Neuron (in vitro differentiated cells): ENCODE measurements around the gene RAB18.

ENCODE experiments used
- H2AFZ ChIP-seq: one replicate; pipeline ENCODE4 v1.6.1; 2013; ENCODE audit warnings: low read depth, mild to moderate bottlenecking, inconsistent platforms, low read length, moderate library complexity
- H3K27me3 ChIP-seq: one replicate; pipeline ENCODE4 v1.6.1; 2013; ENCODE audit warnings: low read length; ENCODE audit not compliant: insufficient read depth
- H3K36me3 ChIP-seq: one replicate; pipeline ENCODE4 v1.6.1; 2013; ENCODE audit warnings: low read length; ENCODE audit not compliant: insufficient read depth
- H3K4me1 ChIP-seq: one replicate; pipeline ENCODE4 v1.6.1; 2013; ENCODE audit warnings: low read length; ENCODE audit not compliant: insufficient read depth
- H3K4me3 ChIP-seq: 2 replicates; pipeline ENCODE4 v1.5.1; 2013; ENCODE audit warnings: mild to moderate bottlenecking, low read length, moderate library complexity
- H3K9me3 ChIP-seq: one replicate; pipeline ENCODE4 v1.6.1; 2013; ENCODE audit warnings: low read length

Gene RAB18

DNA sequence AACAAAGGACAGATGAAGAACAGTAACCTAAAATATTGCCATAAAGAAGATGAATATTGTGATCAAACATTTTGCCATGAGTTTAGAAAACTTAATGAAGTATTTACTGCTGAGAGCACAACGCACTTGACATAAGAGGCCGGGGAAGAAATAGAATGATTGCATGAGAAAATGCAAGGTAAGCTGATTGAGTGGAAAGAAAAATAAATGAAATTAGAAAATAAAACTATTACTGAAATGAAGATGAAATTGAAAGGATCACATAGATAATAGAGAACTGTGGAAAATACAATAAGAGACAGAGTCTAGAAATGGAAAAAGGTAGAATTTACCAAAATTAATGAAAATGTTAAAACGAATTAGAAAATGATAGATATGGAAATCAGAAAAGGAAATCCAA lies 10.1 kb downstream of the RAB18 start:
- H3K4me3 ChIP-seq = no peak overlapping the region
- no peaks in the 10 kb centered on the region for H3K27me3 ChIP-seq
- no peaks in the 10 kb centered on the region for H3K4me1 ChIP-seq
- H3K9me3 ChIP-seq = no peaks in the 10 kb centered on the region
- no peak overlapping the region for H2AFZ ChIP-seq
- peaks cover 45% of the 10 kb centered on the region for H3K36me3 ChIP-seq

- H3K4me3 ChIP-seq = no peak overlapping the region
- H3K27me3 ChIP-seq = no peaks in the 10 kb centered on the region
- H3K4me1 ChIP-seq = no peaks in the 10 kb centered on the region
- no peak overlapping the region for H2AFZ ChIP-seq
- peaks cover 14% of the 10 kb centered on the region for H3K36me3 ChIP-seq
- H3K9me3 ChIP-seq = no peaks in the 10 kb centered on the region
These were observed 14.2 kb downstream of the RAB18 start for GRCh38 chr10:27518261-27518660.

DNA sequence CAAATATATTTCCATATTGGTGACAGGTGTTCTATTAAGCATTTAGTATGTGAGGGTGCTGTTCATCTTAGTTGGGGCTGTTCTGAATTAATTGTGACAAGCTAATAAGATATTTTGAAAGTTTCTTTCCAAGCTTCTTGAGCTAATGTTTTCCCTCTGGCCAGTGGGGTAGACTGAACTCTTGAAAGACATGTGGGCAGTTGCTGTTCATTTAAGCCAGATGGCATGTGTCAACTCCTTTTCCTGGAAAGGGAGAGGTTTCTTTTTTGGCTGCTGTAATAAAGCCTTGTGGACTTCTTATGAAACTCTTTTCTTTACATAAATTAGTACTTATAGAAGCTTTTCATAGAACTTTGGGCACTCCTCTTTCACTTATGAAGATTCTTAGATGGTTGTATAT lies 21.7 kb downstream of the RAB18 start:
- Histone ChIP-seq H3K4me1 (no peaks in the 10 kb centered on the region), H2AFZ (no peak overlapping the region), H3K9me3 (peaks cover 3% of the 10 kb centered on the region), H3K27me3 (no peaks in the 10 kb centered on the region), H3K36me3 (peaks cover 2% of the 10 kb centered on the region), H3K4me3 (no peak overlapping the region)

GRCh38 chr10:27526242-27526641 lies 22.1 kb downstream of the RAB18 start:
- H3K36me3 ChIP-seq = peaks cover 2% of the 10 kb centered on the region
- no peaks in the 10 kb centered on the region for H3K27me3 ChIP-seq
- no peak overlapping the region for H2AFZ ChIP-seq
- no peaks in the 10 kb centered on the region for H3K4me1 ChIP-seq
- no peak overlapping the region for H3K4me3 ChIP-seq
- H3K9me3 ChIP-seq = peaks cover 3% of the 10 kb centered on the region

DNA sequence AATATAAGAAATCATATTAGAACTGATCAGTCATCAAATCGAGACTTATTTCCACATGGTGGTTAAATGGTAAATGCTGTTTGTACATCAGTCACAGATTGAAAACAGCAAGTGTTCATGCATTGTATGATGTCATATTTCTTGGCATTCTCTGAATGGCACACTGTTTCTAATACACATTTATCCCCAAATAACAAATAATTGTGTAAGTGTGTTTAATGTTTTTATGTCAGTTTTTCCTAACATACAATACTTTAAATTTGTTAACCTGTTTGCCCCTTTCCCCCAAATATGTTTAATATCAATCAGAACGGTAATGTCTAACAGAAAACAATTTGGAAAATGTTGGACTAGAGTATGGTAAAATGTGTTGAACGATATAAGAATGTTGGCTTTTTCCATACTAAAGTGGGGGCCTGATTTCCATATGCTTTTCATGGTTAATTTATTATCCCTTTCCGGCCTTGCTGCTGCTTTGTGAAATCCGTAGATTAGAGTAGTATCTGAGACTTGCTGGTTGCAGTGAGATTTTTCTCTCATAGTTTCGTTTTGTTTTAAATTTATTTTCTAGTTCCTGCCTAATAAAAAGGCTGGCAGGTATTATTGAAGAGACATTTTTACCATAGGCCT lies 23.7 kb downstream of the RAB18 start:
- Histone ChIP-seq H3K36me3 (peaks cover 2% of the 10 kb centered on the region), H3K27me3 (no peaks in the 10 kb centered on the region), H3K9me3 (peaks cover 3% of the 10 kb centered on the region), H3K4me3 (no peak overlapping the region), H2AFZ (no peak overlapping the region), H3K4me1 (no peaks in the 10 kb centered on the region)

GRCh38 chr10:27529010-27529783 lies 25.1 kb downstream of the RAB18 start:
- no peaks in the 10 kb centered on the region for H3K9me3 ChIP-seq
- H3K27me3 ChIP-seq = no peaks in the 10 kb centered on the region
- H3K4me3 ChIP-seq = no peak overlapping the region
- peaks cover 9% of the 10 kb centered on the region for H3K36me3 ChIP-seq
- no peak overlapping the region for H2AFZ ChIP-seq
- H3K4me1 ChIP-seq = no peaks in the 10 kb centered on the region

DNA sequence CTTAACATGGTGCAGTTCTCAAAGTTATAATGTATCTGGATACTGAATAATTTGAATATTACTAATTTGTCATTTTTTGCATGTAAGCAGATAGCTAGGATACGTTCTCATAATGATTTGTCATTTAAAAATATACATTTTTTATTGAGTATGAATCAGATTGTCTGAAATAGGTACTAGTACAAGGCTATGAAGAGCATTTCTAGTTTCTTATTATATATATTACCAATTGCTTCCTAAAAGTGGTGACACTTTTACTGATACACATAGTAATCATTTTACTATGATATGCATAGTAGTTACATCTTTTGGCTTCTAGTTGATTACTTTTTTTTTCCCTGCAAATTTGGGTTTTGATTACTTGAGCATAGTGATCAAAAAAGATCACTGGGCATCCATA lies 26.4 kb downstream of the RAB18 start:
- Histone ChIP-seq H3K36me3 (peaks cover 13% of the 10 kb centered on the region), H3K4me3 (no peak overlapping the region), H2AFZ (no peak overlapping the region), H3K4me1 (peaks cover 5% of the 10 kb centered on the region), H3K9me3 (no peaks in the 10 kb centered on the region), H3K27me3 (no peaks in the 10 kb centered on the region)

DNA sequence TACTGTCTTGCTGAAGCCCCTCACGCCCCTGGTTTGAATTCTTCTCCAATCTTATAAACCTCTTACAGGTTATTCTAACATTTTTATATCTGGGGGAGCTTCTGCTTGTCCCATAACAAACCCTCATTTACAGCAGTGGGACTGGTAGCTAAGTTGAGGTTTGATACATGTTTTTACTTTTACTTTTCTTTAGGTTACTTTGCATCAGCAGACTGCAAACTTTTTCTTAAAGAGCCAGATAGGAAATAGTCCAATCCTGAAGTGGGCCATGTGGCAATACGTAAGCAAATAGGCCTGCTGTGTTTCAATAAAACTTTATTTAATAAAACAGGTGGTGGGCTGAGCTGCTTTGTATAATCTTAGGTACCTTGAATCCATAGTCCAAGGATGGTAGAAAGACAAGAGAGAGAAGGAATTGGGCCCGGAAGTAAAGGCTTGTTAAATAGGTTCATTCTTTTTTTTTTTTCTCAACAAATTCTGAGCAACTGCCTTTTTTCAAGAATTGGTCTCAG lies 27.3 kb downstream of the RAB18 start:
- H3K4me1 ChIP-seq = peaks cover 5% of the 10 kb centered on the region
- no peaks in the 10 kb centered on the region for H3K9me3 ChIP-seq
- peaks cover 13% of the 10 kb centered on the region for H3K36me3 ChIP-seq
- H3K27me3 ChIP-seq = no peaks in the 10 kb centered on the region
- no peak overlapping the region for H2AFZ ChIP-seq
- no peak overlapping the region for H3K4me3 ChIP-seq

DNA sequence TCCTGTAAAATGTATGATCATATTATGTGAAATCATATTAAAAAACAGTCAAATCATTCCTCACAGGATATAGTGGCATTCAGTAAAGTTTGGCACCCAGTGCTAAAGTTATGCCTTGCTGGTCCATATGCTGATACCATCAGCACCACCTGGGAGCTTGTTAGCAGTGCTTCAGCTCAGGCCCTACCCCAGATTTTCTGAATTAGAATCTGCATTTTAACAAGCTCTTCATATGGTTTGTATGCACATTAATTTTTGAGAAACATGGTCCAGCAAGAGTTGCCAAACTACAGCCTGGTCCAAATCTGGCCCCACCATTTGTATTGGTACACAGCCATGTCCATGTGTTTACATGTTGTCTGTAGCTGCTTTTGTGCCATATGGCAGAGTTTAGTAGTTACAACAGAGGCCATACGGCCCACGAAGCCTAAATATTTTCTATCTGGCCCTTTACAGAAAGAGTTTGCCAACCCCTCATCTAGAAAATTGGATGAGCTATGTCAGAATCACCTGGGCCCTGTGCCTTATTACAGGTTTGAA lies 30.1 kb downstream of the RAB18 start:
- Histone ChIP-seq H2AFZ (no peak overlapping the region), H3K36me3 (peaks cover 29% of the 10 kb centered on the region), H3K4me3 (no peak overlapping the region), H3K4me1 (peaks cover 27% of the 10 kb centered on the region), H3K9me3 (no peaks in the 10 kb centered on the region), H3K27me3 (no peaks in the 10 kb centered on the region)

- Histone ChIP-seq H3K9me3 (no peaks in the 10 kb centered on the region), H3K4me3 (no peak overlapping the region), H3K27me3 (no peaks in the 10 kb centered on the region), H3K36me3 (peaks cover 29% of the 10 kb centered on the region), H3K4me1 (peaks cover 27% of the 10 kb centered on the region), H2AFZ (no peak overlapping the region)
These were observed 31.2 kb downstream of the RAB18 start for GRCh38 chr10:27535317-27535716.

GRCh38 chr10:27536437-27536836 lies 32.3 kb downstream of the RAB18 start:
- peaks cover 27% of the 10 kb centered on the region for H3K4me1 ChIP-seq
- no peak overlapping the region for H3K4me3 ChIP-seq
- no peak overlapping the region for H2AFZ ChIP-seq
- H3K27me3 ChIP-seq = no peaks in the 10 kb centered on the region
- peaks cover 35% of the 10 kb centered on the region for H3K36me3 ChIP-seq
- H3K9me3 ChIP-seq = no peaks in the 10 kb centered on the region

DNA sequence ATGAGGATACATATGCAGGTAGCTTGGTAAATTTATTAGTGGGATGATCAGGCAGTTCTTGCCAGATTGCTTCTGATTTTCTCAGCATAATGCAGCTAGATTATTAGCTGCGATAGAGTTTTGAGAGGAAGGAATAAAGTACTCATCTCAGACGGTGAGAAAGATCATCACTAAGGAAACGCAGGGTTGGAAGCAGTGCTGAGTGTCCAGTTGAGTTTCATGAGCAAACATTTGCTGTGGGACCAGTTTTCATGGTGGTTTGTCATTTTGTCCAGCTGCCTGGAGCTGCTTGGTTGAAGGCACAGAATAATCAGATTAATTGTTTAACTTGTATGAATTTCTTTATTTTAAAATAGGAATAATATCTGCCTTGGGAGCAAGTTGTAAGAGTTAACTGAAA lies 33.1 kb downstream of the RAB18 start:
- H3K27me3 ChIP-seq = no peaks in the 10 kb centered on the region
- no peaks in the 10 kb centered on the region for H3K9me3 ChIP-seq
- peaks cover 37% of the 10 kb centered on the region for H3K36me3 ChIP-seq
- H3K4me3 ChIP-seq = no peak overlapping the region
- H2AFZ ChIP-seq = no peak overlapping the region
- H3K4me1 ChIP-seq = peaks cover 27% of the 10 kb centered on the region

DNA sequence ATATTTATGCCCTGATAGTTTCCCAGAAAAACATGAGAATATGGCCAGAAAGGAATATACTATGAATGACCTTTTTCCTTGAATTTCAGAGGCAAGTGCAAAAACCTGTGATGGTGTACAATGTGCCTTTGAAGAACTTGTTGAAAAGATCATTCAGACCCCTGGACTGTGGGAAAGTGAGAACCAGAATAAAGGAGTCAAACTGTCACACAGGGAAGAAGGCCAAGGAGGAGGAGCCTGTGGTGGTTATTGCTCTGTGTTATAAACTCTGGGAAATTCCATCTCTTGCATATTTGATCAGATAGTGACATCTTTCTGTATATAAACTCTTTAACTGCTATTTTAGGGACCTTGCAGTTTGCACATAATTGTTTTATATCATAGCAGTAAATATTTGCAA lies 33.7 kb downstream of the RAB18 start:
- Histone ChIP-seq H3K4me3 (no peak overlapping the region), H3K36me3 (peaks cover 42% of the 10 kb centered on the region), H2AFZ (no peak overlapping the region), H3K4me1 (peaks cover 27% of the 10 kb centered on the region), H3K9me3 (no peaks in the 10 kb centered on the region), H3K27me3 (no peaks in the 10 kb centered on the region)
